ENCODE data around the gene XYLB.

- TF ChIP-seq TAF1 (IDR thresholded peaks at IDR 0.05; ENCODE audit: low read depth, low read length) (no peak), POLR2A (IDR thresholded peaks at IDR 0.05; ENCODE audit: low read depth, low read length) (no peak), POLR2AphosphoS5 (IDR thresholded peaks at IDR 0.05; ENCODE audit: low read depth, low read length) (no peak), PAX5 (IDR thresholded peaks at IDR 0.05; ENCODE audit: insufficient read depth, low read length, severe bottlenecking) (no peak), SPI1 (IDR thresholded peaks at IDR 0.05; ENCODE audit: low read depth, low read length) (no peak)
Observed at GRCh38 chr3:38314112-38314763, 32.3 kb upstream of the XYLB start.

All from GM12891 (cell line).